HepG2 (cell line): Measurements from ENCODE around the gene CBFA2T2. TPM values are rescaled to one million over a fixed set of nuclear protein-coding genes. Genes with fewer than 3 reads are reported as not detected.

Experiments
- EEA1 ChIP-seq: sonication (generic); formaldehyde crosslinking; IDR thresholded peaks from 2 replicates; pipeline ENCODE4 v1.5.1; 2020; ENCODE audit warnings: mild to moderate bottlenecking, missing genetic modification reagents, borderline replicate concordance
- GABPB1 ChIP-seq: IDR thresholded peaks from 2 replicates; pipeline ENCODE4 v1.6.1; 2016; ENCODE audit warnings: mild to moderate bottlenecking, missing genetic modification reagents, moderate library complexity, missing compliant biosample characterization
- GTF2F1 ChIP-seq: fragments of 150-350 bp; IDR thresholded peaks from 2 replicates; pipeline ENCODE4 v1.6.1; 2014; ENCODE audit warnings: low read length
- HDAC6 ChIP-seq: fragments of 200-600 bp; sonication (generic); IDR thresholded peaks from 2 replicates; pipeline ENCODE4 v1.7.0; 2017; ENCODE audit warnings: mild to moderate bottlenecking, antibody characterized with exemption, low read length, low read depth
- MIER2 ChIP-seq: IDR thresholded peaks from 2 replicates; pipeline ENCODE4 v1.6.1; 2016; ENCODE audit warnings: missing biosample characterization, missing genetic modification reagents
- MTF2 ChIP-seq: sonication (generic); formaldehyde crosslinking; IDR thresholded peaks from 2 replicates; pipeline ENCODE4 v1.5.0; 2020; ENCODE audit warnings: missing genetic modification reagents, borderline replicate concordance
- NR2F6 ChIP-seq, 2 experiments: IDR thresholded peaks; 2 replicates each; pipeline ENCODE4 v1.6.1; 2016; ENCODE audit warnings: antibody characterized with exemption in 1 of 2, mild to moderate bottlenecking in 1 of 2
- POGZ ChIP-seq: sonication (generic); formaldehyde crosslinking; IDR thresholded peaks from 2 replicates; pipeline ENCODE4 v1.4.0; 2020; ENCODE audit warnings: mild to moderate bottlenecking, missing genetic modification reagents
- POLR2AphosphoS2 ChIP-seq: IDR thresholded peaks from 2 replicates; pipeline ENCODE4 v1.6.1; 2011; ENCODE audit warnings: low read depth, low read length, improper control_type of control experiment
- SP4 ChIP-seq: sonication (generic); formaldehyde crosslinking; IDR thresholded peaks from 2 replicates; pipeline ENCODE4 v1.8.1; 2023; ENCODE audit warnings: mild to moderate bottlenecking, missing genetic modification reagents
- YEATS2 ChIP-seq: sonication (generic); formaldehyde crosslinking; IDR thresholded peaks from 2 replicates; pipeline ENCODE4 v1.4.0; 2020; ENCODE audit warnings: missing genetic modification reagents, borderline replicate concordance
- ZBTB8A ChIP-seq: sonication (generic); formaldehyde crosslinking; IDR thresholded peaks from 2 replicates; pipeline ENCODE4 v1.4.0; 2020; ENCODE audit warnings: mild to moderate bottlenecking, low read depth, missing genetic modification reagents, borderline replicate concordance
- ZMYM4 ChIP-seq: sonication (generic); formaldehyde crosslinking; IDR thresholded peaks from 2 replicates; pipeline ENCODE4 v1.8.1; 2023; ENCODE audit warnings: mild to moderate bottlenecking, missing genetic modification reagents
- ZNF121 ChIP-seq: sonication (generic); formaldehyde crosslinking; IDR thresholded peaks from 2 replicates; pipeline ENCODE4 v1.5.0; 2020; ENCODE audit warnings: mild to moderate bottlenecking, missing genetic modification reagents
- ZNF674 ChIP-seq: sonication (generic); formaldehyde crosslinking; IDR thresholded peaks from 2 replicates; pipeline ENCODE4 v1.5.0; 2020; ENCODE audit warnings: low read depth, mild to moderate bottlenecking, missing genetic modification reagents
- ZNF749 ChIP-seq: sonication (generic); formaldehyde crosslinking; IDR thresholded peaks from 2 replicates; pipeline ENCODE4 v1.8.0; 2022; ENCODE audit warnings: mild to moderate bottlenecking, missing genetic modification reagents, moderate library complexity, borderline replicate concordance
- ZNF790 ChIP-seq: sonication (generic); formaldehyde crosslinking; IDR thresholded peaks from 2 replicates; pipeline ENCODE4 v1.8.0; 2022; ENCODE audit warnings: missing genetic modification reagents, mild to moderate bottlenecking, borderline replicate concordance
- polyA plus RNA-seq, 8 experiments: library from polyadenylated mRNA; depleted of rRNA in 3 of 8; stranded (reverse) in 7 of 8; unstranded in 1 of 8; fragments of >200 nt; fragmentation: Illumina TruSeq in 4 of 8; extraction: Trizol in 4 of 8; gene quantifications; 2 replicates each; pipeline versions ENCODE4 v1.2.1 to v1.2.3, GENCODE V29; 2011 to 2016; ENCODE audit warnings: low read depth in 4 of 8, missing spikeins in 1 of 8, mixed read lengths in 1 of 8; ENCODE audit not compliant: insufficient read depth in 1 of 8
- total RNA-seq, 5 experiments: library from RNA; depleted of rRNA; stranded (reverse); fragments of >200 nt; fragmentation: Illumina TruSeq; extraction: Trizol; gene quantifications; 2 replicates each; pipeline ENCODE4 v1.2.3, GENCODE V29; 2016; ENCODE audit warnings: low read depth in 1 of 5
- TF ChIP-seq, protein P1 (sequence below): sonication (generic); formaldehyde crosslinking; IDR thresholded peaks from 2 replicates; pipeline ENCODE4 v1.8.1; 2022; ENCODE audit warnings: low read depth, mild to moderate bottlenecking, missing genetic modification reagents
- TF ChIP-seq, protein P2 (sequence below): sonication (generic); formaldehyde crosslinking; IDR thresholded peaks from 2 replicates; pipeline ENCODE4 v1.4.0; 2020; ENCODE audit warnings: missing genetic modification reagents
- TF ChIP-seq, protein P3 (sequence below): sonication (generic); formaldehyde crosslinking; conservative IDR thresholded peaks from 2 replicates; pipeline ENCODE4 v1.8.0; 2022; ENCODE audit warnings: low read depth, missing genetic modification reagents
- TF ChIP-seq, protein P4 (sequence below): sonication (generic); formaldehyde crosslinking; IDR thresholded peaks from 2 replicates; pipeline ENCODE4 v1.4.0; 2020; ENCODE audit warnings: missing genetic modification reagents

CBFA2T2 gene
- total and polyA plus RNA-seq, 2 of the 13 experiments (the other 11 are each of a cell fraction or from before 2014, with no cell fraction given): 6.3 to 21.2 TPM

DNA sequence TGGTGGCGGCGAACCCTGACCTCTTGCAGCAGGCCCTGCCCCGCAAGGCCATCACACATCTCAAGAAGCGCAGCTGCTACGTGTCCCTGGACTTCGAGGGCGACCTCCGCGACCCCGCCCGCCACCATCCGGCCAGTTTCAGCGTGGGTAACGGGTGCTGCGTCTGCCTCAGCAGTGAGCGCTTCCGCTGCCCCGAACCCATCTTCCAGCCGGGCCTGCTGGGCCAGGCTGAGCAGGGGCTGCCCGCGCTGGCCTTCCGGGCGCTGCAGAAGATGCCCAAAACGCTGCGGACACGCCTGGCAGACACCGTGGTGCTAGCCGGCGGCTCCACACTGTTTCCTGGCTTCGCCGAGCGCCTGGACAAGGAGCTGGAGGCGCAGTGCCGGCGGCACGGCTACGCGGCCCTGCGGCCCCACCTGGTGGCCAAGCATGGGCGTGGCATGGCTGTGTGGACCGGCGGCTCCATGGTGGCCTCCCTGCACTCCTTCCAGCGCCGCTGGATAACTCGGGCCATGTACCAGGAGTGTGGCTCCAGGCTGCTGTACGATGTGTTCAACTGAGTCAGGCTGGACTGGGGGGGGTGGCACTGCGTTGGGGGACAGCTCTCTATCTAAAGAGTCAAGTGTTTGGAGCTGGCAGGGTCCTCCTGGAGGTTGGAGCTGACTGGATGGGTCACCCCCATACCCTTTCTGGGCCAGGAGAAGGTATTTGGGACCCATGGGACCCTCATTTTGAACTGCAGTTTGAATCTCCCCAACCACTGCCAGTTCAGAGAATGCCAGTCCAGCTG, 178.0 kb downstream of the CBFA2T2 start (continued):
- no peak for TF ChIP-seq ZBTB8A (CRISPR knock-in tag)
- TF ChIP-seq, protein P1, sequence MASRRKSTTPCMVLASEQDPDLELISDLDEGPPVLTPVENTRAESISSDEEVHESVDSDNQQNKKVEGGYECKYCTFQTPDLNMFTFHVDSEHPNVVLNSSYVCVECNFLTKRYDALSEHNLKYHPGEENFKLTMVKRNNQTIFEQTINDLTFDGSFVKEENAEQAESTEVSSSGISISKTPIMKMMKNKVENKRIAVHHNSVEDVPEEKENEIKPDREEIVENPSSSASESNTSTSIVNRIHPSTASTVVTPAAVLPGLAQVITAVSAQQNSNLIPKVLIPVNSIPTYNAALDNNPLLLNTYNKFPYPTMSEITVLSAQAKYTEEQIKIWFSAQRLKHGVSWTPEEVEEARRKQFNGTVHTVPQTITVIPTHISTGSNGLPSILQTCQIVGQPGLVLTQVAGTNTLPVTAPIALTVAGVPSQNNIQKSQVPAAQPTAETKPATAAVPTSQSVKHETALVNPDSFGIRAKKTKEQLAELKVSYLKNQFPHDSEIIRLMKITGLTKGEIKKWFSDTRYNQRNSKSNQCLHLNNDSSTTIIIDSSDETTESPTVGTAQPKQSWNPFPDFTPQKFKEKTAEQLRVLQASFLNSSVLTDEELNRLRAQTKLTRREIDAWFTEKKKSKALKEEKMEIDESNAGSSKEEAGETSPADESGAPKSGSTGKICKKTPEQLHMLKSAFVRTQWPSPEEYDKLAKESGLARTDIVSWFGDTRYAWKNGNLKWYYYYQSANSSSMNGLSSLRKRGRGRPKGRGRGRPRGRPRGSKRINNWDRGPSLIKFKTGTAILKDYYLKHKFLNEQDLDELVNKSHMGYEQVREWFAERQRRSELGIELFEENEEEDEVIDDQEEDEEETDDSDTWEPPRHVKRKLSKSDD (CRISPR knock-in tag): peak; percentile 86; the same call in 1 of the 2 replicates
- TF ChIP-seq, protein P2, sequence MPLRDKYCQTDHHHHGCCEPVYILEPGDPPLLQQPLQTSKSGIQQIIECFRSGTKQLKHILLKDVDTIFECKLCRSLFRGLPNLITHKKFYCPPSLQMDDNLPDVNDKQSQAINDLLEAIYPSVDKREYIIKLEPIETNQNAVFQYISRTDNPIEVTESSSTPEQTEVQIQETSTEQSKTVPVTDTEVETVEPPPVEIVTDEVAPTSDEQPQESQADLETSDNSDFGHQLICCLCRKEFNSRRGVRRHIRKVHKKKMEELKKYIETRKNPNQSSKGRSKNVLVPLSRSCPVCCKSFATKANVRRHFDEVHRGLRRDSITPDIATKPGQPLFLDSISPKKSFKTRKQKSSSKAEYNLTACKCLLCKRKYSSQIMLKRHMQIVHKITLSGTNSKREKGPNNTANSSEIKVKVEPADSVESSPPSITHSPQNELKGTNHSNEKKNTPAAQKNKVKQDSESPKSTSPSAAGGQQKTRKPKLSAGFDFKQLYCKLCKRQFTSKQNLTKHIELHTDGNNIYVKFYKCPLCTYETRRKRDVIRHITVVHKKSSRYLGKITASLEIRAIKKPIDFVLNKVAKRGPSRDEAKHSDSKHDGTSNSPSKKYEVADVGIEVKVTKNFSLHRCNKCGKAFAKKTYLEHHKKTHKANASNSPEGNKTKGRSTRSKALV (CRISPR knock-in tag): no peak
- TF ChIP-seq POLR2AphosphoS2: no peak
- no peak for TF ChIP-seq ZNF121 (CRISPR knock-in tag)
- 0 out of 2 replicates have a peak, but pooled peaks have one; percentile 32 for TF ChIP-seq YEATS2
- TF ChIP-seq, protein P3, sequence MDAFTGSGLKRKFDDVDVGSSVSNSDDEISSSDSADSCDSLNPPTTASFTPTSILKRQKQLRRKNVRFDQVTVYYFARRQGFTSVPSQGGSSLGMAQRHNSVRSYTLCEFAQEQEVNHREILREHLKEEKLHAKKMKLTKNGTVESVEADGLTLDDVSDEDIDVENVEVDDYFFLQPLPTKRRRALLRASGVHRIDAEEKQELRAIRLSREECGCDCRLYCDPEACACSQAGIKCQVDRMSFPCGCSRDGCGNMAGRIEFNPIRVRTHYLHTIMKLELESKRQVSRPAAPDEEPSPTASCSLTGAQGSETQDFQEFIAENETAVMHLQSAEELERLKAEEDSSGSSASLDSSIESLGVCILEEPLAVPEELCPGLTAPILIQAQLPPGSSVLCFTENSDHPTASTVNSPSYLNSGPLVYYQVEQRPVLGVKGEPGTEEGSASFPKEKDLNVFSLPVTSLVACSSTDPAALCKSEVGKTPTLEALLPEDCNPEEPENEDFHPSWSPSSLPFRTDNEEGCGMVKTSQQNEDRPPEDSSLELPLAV (CRISPR knock-in tag): no peak
- peak; percentile 69; the same call in 1 of the 2 replicates for TF ChIP-seq GABPB1 (CRISPR knock-in tag)
- peak; percentile 12; the same call in 1 of the 2 replicates for TF ChIP-seq EEA1 (CRISPR knock-in tag)
- TF ChIP-seq HDAC6: no peak
- 0 out of 2 replicates have a peak, but pooled peaks have one; percentile 12 for TF ChIP-seq ZNF674 (CRISPR knock-in tag)
- peak; percentile 76 for TF ChIP-seq ZMYM4 (CRISPR knock-in tag)
- TF ChIP-seq, protein P4, sequence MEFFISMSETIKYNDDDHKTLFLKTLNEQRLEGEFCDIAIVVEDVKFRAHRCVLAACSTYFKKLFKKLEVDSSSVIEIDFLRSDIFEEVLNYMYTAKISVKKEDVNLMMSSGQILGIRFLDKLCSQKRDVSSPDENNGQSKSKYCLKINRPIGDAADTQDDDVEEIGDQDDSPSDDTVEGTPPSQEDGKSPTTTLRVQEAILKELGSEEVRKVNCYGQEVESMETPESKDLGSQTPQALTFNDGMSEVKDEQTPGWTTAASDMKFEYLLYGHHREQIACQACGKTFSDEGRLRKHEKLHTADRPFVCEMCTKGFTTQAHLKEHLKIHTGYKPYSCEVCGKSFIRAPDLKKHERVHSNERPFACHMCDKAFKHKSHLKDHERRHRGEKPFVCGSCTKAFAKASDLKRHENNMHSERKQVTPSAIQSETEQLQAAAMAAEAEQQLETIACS (CRISPR knock-in tag): no peak
- TF ChIP-seq SP4: peak; percentile 49; the same call in 1 of the 2 replicates
- no peak for TF ChIP-seq GTF2F1
- no peak for TF ChIP-seq MIER2 (CRISPR knock-in tag)
- no peak for TF ChIP-seq ZNF749 (CRISPR knock-in tag)
- TF ChIP-seq NR2F6 (IDR thresholded peaks at IDR 0.05): no peak
- no peak for TF ChIP-seq NR2F6 (CRISPR knock-in tag; IDR thresholded peaks at IDR 0.05)
- peak; percentile 65; the same call in 1 of the 2 replicates for TF ChIP-seq POGZ (CRISPR knock-in tag)
- no peak for TF ChIP-seq ZNF790 (CRISPR knock-in tag)
- TF ChIP-seq MTF2 (CRISPR knock-in tag): no peak
